ENCODE results near the gene PYGO2.

GRCh38 chr1:154954541-154954940, 7.0 kb downstream of the PYGO2 start:
- TF ChIP-seq CTCF (IDR thresholded peaks at IDR 0.05) (no peak), POLR2A (IDR thresholded peaks at IDR 0.05) (no peak), POLR2AphosphoS5 (IDR thresholded peaks at IDR 0.05) (no peak)

All from prostate gland (tissue), 2 donors.